Spleen (tissue), 7 donors: ENCODE measurements around the gene TRIM71.

Experiments
- POLR2A ChIP-seq, 3 donors: fragments of 450-650 bp; IDR thresholded peaks; one replicate each; pipeline ENCODE4 v1.5.1; 2017; ENCODE audit warnings: antibody characterized with exemption in 3 of 3, mild to moderate bottlenecking in 1 of 3
- POLR2AphosphoS5 ChIP-seq, 3 donors: sonication (generic); formaldehyde crosslinking; IDR thresholded peaks; one replicate each; pipeline ENCODE4 v1.5.1; 2017; ENCODE audit warnings: antibody characterized with exemption in 3 of 3
- TF ChIP-seq, protein P1 (sequence below), 11 experiments: fragments of 200-600 bp in 7 of 11; fragments of 450-650 bp in 4 of 11; sonication (generic) in 4 of 11; IDR thresholded peaks in 8 of 11; conservative IDR thresholded peaks in 3 of 11; 1 replicate in 7 of 11; 2 replicates in 4 of 11; pipeline versions ENCODE4 v1.4.0 to v1.8.0; 2016 to 2021; ENCODE audit warnings: antibody characterized with exemption in 11 of 11, inconsistent platforms in 4 of 11, mild to moderate bottlenecking in 1 of 11
- donor health status: DM: no; HTN: no; CAD: no; lungs with moderate emphysema.
- donor health status: DM: no; HTN: no; CAD: no.
- donor health status: DM: no; HTN: no; CAD: no.

DNA sequence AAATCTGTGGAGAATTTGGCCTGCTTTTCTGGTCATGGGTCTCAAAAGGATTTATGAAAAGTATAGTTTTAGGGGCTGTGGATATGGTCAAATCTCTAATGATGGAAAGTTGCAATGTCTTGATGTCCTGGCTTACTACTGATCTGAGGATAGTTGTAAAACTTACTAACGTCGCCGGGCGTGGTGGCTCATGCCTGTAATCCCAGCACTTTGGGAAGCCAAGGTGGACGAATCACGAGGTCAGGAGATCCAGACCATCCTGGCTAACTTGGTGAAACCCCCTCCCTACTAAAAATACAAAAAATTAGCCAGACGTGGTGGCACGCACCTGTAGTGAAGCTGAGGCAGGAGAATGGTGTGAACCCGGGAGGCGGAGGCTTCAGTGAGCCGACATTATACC is 19.6 kb downstream of the TRIM71 start:
- TF ChIP-seq, protein P1, sequence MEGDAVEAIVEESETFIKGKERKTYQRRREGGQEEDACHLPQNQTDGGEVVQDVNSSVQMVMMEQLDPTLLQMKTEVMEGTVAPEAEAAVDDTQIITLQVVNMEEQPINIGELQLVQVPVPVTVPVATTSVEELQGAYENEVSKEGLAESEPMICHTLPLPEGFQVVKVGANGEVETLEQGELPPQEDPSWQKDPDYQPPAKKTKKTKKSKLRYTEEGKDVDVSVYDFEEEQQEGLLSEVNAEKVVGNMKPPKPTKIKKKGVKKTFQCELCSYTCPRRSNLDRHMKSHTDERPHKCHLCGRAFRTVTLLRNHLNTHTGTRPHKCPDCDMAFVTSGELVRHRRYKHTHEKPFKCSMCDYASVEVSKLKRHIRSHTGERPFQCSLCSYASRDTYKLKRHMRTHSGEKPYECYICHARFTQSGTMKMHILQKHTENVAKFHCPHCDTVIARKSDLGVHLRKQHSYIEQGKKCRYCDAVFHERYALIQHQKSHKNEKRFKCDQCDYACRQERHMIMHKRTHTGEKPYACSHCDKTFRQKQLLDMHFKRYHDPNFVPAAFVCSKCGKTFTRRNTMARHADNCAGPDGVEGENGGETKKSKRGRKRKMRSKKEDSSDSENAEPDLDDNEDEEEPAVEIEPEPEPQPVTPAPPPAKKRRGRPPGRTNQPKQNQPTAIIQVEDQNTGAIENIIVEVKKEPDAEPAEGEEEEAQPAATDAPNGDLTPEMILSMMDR (IDR thresholded peaks at IDR 0.05 in 8 of 11, conservative IDR thresholded peaks at IDR 0.05 in 3 of 11): no peak
- TF ChIP-seq POLR2A (IDR thresholded peaks at IDR 0.05) (no peak), POLR2AphosphoS5 (IDR thresholded peaks at IDR 0.05) (no peak)
